ENCODE data around the gene ASTN2.

The ASTN2 gene

DNA sequence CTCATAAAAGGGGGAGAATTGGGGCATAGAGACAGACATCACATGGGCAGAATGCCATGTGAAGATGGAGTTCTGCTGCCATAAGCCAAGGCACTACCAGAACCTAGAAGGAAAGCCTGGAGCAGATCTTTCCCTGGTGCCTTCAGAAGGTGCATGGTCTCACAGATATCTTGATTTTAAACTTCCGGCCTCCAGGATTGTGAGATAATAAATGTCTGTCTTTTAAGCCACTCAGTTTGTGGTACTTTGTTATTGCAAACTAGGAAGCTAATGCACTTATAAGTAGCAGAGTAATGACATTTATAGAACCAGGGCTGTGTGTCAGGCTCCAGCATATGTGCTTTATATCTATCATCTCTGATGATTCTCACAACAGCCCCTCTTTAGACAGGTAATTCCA, 130.4 kb downstream of the ASTN2 start:
- TF ChIP-seq FOXP2 (optimal IDR thresholded peaks at IDR 0.05; ENCODE audit: borderline replicate concordance, extremely low read depth, extremely low read length, insufficient read depth) (no peak), SIN3A (IDR thresholded peaks at IDR 0.05; ENCODE audit: borderline replicate concordance, insufficient read depth, low read length) (no peak), POLR2AphosphoS5 (IDR thresholded peaks at IDR 0.05; ENCODE audit: low read depth, low read length) (no peak), TAF1 (IDR thresholded peaks at IDR 0.05; ENCODE audit: borderline replicate concordance, insufficient read depth, low read length) (no peak)
- TF ChIP-seq, protein P1, sequence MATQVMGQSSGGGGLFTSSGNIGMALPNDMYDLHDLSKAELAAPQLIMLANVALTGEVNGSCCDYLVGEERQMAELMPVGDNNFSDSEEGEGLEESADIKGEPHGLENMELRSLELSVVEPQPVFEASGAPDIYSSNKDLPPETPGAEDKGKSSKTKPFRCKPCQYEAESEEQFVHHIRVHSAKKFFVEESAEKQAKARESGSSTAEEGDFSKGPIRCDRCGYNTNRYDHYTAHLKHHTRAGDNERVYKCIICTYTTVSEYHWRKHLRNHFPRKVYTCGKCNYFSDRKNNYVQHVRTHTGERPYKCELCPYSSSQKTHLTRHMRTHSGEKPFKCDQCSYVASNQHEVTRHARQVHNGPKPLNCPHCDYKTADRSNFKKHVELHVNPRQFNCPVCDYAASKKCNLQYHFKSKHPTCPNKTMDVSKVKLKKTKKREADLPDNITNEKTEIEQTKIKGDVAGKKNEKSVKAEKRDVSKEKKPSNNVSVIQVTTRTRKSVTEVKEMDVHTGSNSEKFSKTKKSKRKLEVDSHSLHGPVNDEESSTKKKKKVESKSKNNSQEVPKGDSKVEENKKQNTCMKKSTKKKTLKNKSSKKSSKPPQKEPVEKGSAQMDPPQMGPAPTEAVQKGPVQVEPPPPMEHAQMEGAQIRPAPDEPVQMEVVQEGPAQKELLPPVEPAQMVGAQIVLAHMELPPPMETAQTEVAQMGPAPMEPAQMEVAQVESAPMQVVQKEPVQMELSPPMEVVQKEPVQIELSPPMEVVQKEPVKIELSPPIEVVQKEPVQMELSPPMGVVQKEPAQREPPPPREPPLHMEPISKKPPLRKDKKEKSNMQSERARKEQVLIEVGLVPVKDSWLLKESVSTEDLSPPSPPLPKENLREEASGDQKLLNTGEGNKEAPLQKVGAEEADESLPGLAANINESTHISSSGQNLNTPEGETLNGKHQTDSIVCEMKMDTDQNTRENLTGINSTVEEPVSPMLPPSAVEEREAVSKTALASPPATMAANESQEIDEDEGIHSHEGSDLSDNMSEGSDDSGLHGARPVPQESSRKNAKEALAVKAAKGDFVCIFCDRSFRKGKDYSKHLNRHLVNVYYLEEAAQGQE (IDR thresholded peaks at IDR 0.05; ENCODE audit: insufficient read depth in 1 of 2, low read depth in 2 of 2, low read length in 2 of 2) = no peak

DNA sequence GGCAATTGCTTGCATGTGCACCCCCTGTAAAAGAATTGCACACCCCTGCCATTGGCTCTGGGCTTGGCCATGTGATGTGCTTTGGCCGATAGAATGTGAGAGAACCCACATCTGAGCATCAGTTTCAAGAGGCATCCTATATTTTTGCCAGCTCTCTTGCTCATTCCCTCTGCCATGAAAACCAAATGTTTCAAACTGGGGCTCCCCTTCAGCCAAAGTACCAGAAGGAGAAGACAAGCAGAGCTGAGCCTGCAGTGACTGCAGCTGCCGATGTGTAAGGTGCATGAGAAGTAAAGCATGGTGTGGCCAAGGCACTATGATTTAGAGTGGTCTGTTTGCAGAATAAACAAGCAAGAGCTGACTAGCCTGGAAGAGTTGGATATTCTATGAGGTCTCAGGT, 132.3 kb downstream of the ASTN2 start:
- TF ChIP-seq SIN3A (IDR thresholded peaks at IDR 0.05; ENCODE audit: borderline replicate concordance, insufficient read depth, low read length) (no peak), FOXP2 (optimal IDR thresholded peaks at IDR 0.05; ENCODE audit: borderline replicate concordance, extremely low read depth, extremely low read length, insufficient read depth) (no peak), TAF1 (IDR thresholded peaks at IDR 0.05; ENCODE audit: borderline replicate concordance, insufficient read depth, low read length) (no peak), POLR2AphosphoS5 (IDR thresholded peaks at IDR 0.05; ENCODE audit: low read depth, low read length) (no peak)
- TF ChIP-seq, protein P1 (IDR thresholded peaks at IDR 0.05; ENCODE audit: insufficient read depth in 1 of 2, low read depth in 2 of 2, low read length in 2 of 2) = no peak

DNA sequence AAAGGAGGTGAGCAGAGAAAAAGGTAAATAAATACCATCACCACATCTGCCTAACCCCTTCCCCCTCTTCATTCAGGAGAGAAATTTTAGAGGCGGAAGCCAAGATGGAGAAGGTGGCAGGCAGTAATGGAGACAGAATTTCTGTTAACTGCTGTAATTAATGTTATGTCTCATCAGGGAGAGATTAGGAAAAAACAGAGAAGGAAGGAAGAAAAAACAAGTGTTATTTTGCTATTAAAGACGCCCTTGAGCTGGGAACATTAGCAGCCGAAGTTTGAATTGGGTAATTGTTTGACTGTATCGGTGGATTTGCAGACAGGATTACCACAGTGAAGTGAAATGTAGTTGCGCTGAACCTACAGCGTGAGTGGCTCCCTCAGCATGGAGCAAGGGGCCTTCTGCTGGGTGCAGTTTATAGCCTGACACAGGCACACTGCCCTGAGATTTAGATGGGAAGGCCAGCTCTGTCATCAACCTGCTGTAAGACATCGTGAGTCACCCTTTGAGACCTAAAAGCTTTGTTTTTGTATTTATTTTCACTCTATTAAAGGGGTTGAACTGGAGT, 136.3 kb downstream of the ASTN2 start:
- TF ChIP-seq SIN3A (IDR thresholded peaks at IDR 0.05; ENCODE audit: borderline replicate concordance, insufficient read depth, low read length) = no peak
- no peak for TF ChIP-seq TAF1 (IDR thresholded peaks at IDR 0.05; ENCODE audit: borderline replicate concordance, insufficient read depth, low read length)
- no peak for TF ChIP-seq POLR2AphosphoS5 (IDR thresholded peaks at IDR 0.05; ENCODE audit: low read depth, low read length)
- TF ChIP-seq FOXP2 (optimal IDR thresholded peaks at IDR 0.05; ENCODE audit: borderline replicate concordance, extremely low read depth, extremely low read length, insufficient read depth) = no peak
- TF ChIP-seq, protein P1 (IDR thresholded peaks at IDR 0.05; ENCODE audit: insufficient read depth in 1 of 2, low read depth in 2 of 2, low read length in 2 of 2) = no peak

DNA sequence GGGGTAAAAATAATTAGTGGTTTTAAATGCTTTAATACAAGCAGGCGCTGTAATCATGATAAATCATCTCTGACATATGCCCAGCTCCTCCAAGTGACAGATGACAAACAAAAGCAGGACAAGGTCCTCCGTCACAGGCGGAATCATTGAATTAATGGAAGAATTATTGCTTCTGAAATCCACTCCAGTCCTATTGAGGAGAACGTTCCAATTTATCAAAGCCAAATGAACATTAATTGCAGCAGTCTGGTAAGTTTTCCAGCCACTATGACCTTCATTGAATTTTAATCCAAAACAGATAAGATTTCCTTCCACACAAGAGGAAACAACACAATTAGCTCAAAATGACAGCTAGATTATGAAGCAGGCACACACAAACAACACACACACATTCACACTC, 136.8 kb downstream of the ASTN2 start:
- TF ChIP-seq POLR2AphosphoS5 (IDR thresholded peaks at IDR 0.05; ENCODE audit: low read depth, low read length) (no peak), TAF1 (IDR thresholded peaks at IDR 0.05; ENCODE audit: borderline replicate concordance, insufficient read depth, low read length) (no peak), FOXP2 (optimal IDR thresholded peaks at IDR 0.05; ENCODE audit: borderline replicate concordance, extremely low read depth, extremely low read length, insufficient read depth) (no peak), SIN3A (IDR thresholded peaks at IDR 0.05; ENCODE audit: borderline replicate concordance, insufficient read depth, low read length) (no peak)
- TF ChIP-seq, protein P1 (IDR thresholded peaks at IDR 0.05; ENCODE audit: insufficient read depth in 1 of 2, low read depth in 2 of 2, low read length in 2 of 2) = no peak

Measured in PFSK-1 (cell line).